Bronchial epithelial cell (primary cell): ENCODE measurements around the gene ADPGK. TPM values are rescaled to one million over a fixed set of nuclear protein-coding genes. Genes with fewer than 3 reads are reported as not detected.

ENCODE experiments used
- DNase-seq: peaks from one replicate; pipeline ENCODE4 v3.0.0-alpha.2; 2010; ENCODE audit warnings: low read depth
- FAIRE-seq: peaks from 2 replicates; lab custom pipeline; 2011; peaks lifted over from hg19 to GRCh38; lab: Jason Lieb, UNC
- H3K27me3 ChIP-seq: 2 replicates; pipeline ENCODE4 v1.5.1; 2011; ENCODE audit warnings: low read length; ENCODE audit not compliant: control insufficient read depth, insufficient read depth
- H3K36me3 ChIP-seq: 2 replicates; pipeline ENCODE4 v1.5.1; 2011; ENCODE audit warnings: low read length; ENCODE audit not compliant: control insufficient read depth, insufficient read depth
- H3K4me3 ChIP-seq: 2 replicates; pipeline ENCODE4 v1.5.1; 2011; ENCODE audit warnings: mild to moderate bottlenecking, low read depth, low read length, control low read depth
- total RNA-seq: library from RNA; depleted of rRNA; stranded (reverse); fragments of >200 nt; gene quantifications from 2 replicates; pipeline ENCODE4 v1.2.1, GENCODE V29; 2014
- TF ChIP-seq, protein P1 (sequence below): IDR thresholded peaks from 2 replicates; pipeline ENCODE4 v1.5.1; 2011; ENCODE audit warnings: mild to moderate bottlenecking, moderate library complexity, low read length, control low read depth, inconsistent platforms; ENCODE audit not compliant: insufficient read depth, severe bottlenecking

ADPGK gene
- total RNA-seq, 1 donor from 2014 or later, result 40.5 TPM

DNA sequence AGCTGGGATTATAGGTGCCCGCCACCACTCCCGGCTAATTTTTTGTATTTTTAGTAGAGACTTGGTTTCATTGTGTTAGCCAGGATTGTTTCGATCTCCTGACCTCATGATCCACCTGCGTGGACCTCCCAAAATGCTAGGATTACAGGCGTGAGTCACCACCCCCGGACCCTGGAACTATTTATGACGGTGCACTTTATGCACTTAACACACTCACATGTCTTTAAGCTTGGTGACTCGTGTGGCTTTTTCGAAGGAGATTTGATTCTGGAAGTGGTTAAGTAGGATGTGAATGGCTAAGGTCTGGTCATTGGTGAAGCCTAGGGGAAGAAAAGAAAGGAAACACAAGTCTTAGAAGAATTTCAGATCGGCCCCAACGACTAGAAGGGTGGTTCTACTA lies 77.3 kb downstream of the ADPGK start:
- no peaks in the 10 kb centered on the region for H3K27me3 ChIP-seq
- TF ChIP-seq, protein P1, sequence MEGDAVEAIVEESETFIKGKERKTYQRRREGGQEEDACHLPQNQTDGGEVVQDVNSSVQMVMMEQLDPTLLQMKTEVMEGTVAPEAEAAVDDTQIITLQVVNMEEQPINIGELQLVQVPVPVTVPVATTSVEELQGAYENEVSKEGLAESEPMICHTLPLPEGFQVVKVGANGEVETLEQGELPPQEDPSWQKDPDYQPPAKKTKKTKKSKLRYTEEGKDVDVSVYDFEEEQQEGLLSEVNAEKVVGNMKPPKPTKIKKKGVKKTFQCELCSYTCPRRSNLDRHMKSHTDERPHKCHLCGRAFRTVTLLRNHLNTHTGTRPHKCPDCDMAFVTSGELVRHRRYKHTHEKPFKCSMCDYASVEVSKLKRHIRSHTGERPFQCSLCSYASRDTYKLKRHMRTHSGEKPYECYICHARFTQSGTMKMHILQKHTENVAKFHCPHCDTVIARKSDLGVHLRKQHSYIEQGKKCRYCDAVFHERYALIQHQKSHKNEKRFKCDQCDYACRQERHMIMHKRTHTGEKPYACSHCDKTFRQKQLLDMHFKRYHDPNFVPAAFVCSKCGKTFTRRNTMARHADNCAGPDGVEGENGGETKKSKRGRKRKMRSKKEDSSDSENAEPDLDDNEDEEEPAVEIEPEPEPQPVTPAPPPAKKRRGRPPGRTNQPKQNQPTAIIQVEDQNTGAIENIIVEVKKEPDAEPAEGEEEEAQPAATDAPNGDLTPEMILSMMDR, result no peak
- FAIRE-seq (no peak), DNase-seq (no peak)
- no peaks in the 10 kb centered on the region for H3K36me3 ChIP-seq
- H3K4me3 ChIP-seq, result no peak overlapping the region

Other genes starting within 250 kb of the ADPGK start
- not detected in 2 replicates for gene GOLGA6B, start 129.1 kb downstream of the ADPGK start, total RNA-seq
- 0.13 TPM in 1 of 2 replicates, not detected in the other for gene HIGD2B, start 97.6 kb downstream of the ADPGK start, total RNA-seq
- gene BBS4, start 97.6 kb downstream of the ADPGK start, total RNA-seq, result 7.1 and 8.8 TPM in 2 replicates